Spleen (tissue), 11 donors: Measurements from ENCODE around the gene TRABD. TPM values are rescaled to one million over a fixed set of nuclear protein-coding genes. Genes with fewer than 3 reads are reported as not detected.

Source experiments
- DNase-seq: peaks from one replicate; pipeline ENCODE4 v3.0.0-alpha.2; 2020
- H3K27ac ChIP-seq, 8 donors: fragments of 200-600 bp; sonication (generic) in 7 of 8; 1 replicate in 4 of 8; 2 replicates in 4 of 8; pipeline versions ENCODE4 v1.5.0 to v1.8.0; 2016 to 2021; ENCODE audit warnings: inconsistent platforms in 4 of 8, mild to moderate bottlenecking in 4 of 8, moderate library complexity in 1 of 8
- H3K27me3 ChIP-seq, 7 donors: fragments of 200-600 bp; sonication (generic) in 6 of 7; replicated peaks in 1 of 7; 1 replicate in 4 of 7; 2 replicates in 3 of 7; pipeline versions ENCODE4 v1.5.0 to v1.8.0; 2016 to 2021; ENCODE audit warnings: inconsistent platforms in 3 of 7, mild to moderate bottlenecking in 1 of 7
- H3K36me3 ChIP-seq, 6 donors: fragments of 200-600 bp; sonication (generic) in 5 of 6; 1 replicate in 4 of 6; 2 replicates in 2 of 6; pipeline versions ENCODE4 v1.5.0 to v1.8.0; 2016 to 2021; ENCODE audit warnings: inconsistent platforms in 2 of 6
- H3K4me1 ChIP-seq, 6 donors: fragments of 200-600 bp; sonication (generic) in 5 of 6; 1 replicate in 3 of 6; 2 replicates in 3 of 6; pipeline versions ENCODE4 v1.5.0 to v1.8.0; 2016 to 2021; ENCODE audit warnings: inconsistent platforms in 3 of 6
- H3K4me3 ChIP-seq, 8 donors: fragments of 200-600 bp; sonication (generic) in 7 of 8; 1 replicate in 4 of 8; 2 replicates in 4 of 8; pipeline versions ENCODE4 v1.5.0 to v1.8.0; 2016 to 2021; ENCODE audit warnings: inconsistent platforms in 4 of 8, mild to moderate bottlenecking in 4 of 8, moderate library complexity in 2 of 8
- H3K9me3 ChIP-seq, 8 donors: fragments of 200-600 bp; sonication (generic) in 7 of 8; 1 replicate in 4 of 8; 2 replicates in 4 of 8; pipeline versions ENCODE4 v1.5.0 to v1.8.0; 2016 to 2021; ENCODE audit warnings: inconsistent platforms in 4 of 8
- POLR2A ChIP-seq, 3 donors: fragments of 450-650 bp; IDR thresholded peaks; one replicate each; pipeline ENCODE4 v1.5.1; 2017; ENCODE audit warnings: antibody characterized with exemption in 3 of 3, mild to moderate bottlenecking in 1 of 3
- POLR2AphosphoS5 ChIP-seq, 3 donors: sonication (generic); formaldehyde crosslinking; IDR thresholded peaks; one replicate each; pipeline ENCODE4 v1.5.1; 2017; ENCODE audit warnings: antibody characterized with exemption in 3 of 3
- WGBS, 5 donors: extraction: QIAGEN DNeasy Blood & Tissue Kit in 3 of 5; methylation state at CpG; one replicate each; pipeline versions ENCODE4 v1.1.5 to v1.1.7; 2013 to 2018; 5-methylcytosine and 5-hydroxymethylcytosine counted together
- intact Hi-C: fragments of 100-400 bp; cut with DNase I; formaldehyde crosslinking; loops from one replicate; pipeline ENCODE4 v1.15.0; 2023; ENCODE audit warnings: low total_unique reads
- polyA plus RNA-seq, 3 donors: library from polyadenylated mRNA; stranded (reverse); fragments of 200-250 nt; gene quantifications; one replicate each; pipeline ENCODE4 v1.2.1, GENCODE V29; 2013
- total RNA-seq, 7 donors: library from RNA; depleted of rRNA in 3 of 7; stranded (reverse); fragments of >200 nt in 3 of 7; fragmentation: NEBNext Ultra II Directional in 4 of 7; extraction: Animal tissue kit (Norgen Biotek cat#: 25700) in 4 of 7; gene quantifications; one replicate each; pipeline versions ENCODE4 v1.1.0 to v1.2.1, GENCODE V29; 2016 to 2021
- TF ChIP-seq, protein P1 (sequence below), 11 experiments: fragments of 200-600 bp in 7 of 11; fragments of 450-650 bp in 4 of 11; sonication (generic) in 4 of 11; IDR thresholded peaks in 8 of 11; conservative IDR thresholded peaks in 3 of 11; 1 replicate in 7 of 11; 2 replicates in 4 of 11; pipeline versions ENCODE4 v1.4.0 to v1.8.0; 2016 to 2021; ENCODE audit warnings: antibody characterized with exemption in 11 of 11, inconsistent platforms in 4 of 11, mild to moderate bottlenecking in 1 of 11
- donor health status: healthy with polysubstance abuse.
- donor health status: DM: no; HTN: no; CAD: no; lungs with moderate emphysema.
- donor health status: DM: no; HTN: no; CAD: no.
- donor health status: Bipolar disorder and iron deficiency.
- donor health status: healthy.
- donor health status: DM: no; HTN: no; CAD: no.
- donor health status: DM: yes; HTN: yes; CAD: no.

The TRABD gene
- total and polyA plus RNA-seq, 10 donors: 43.3 to 85.8 (median 60.0) TPM

DNA sequence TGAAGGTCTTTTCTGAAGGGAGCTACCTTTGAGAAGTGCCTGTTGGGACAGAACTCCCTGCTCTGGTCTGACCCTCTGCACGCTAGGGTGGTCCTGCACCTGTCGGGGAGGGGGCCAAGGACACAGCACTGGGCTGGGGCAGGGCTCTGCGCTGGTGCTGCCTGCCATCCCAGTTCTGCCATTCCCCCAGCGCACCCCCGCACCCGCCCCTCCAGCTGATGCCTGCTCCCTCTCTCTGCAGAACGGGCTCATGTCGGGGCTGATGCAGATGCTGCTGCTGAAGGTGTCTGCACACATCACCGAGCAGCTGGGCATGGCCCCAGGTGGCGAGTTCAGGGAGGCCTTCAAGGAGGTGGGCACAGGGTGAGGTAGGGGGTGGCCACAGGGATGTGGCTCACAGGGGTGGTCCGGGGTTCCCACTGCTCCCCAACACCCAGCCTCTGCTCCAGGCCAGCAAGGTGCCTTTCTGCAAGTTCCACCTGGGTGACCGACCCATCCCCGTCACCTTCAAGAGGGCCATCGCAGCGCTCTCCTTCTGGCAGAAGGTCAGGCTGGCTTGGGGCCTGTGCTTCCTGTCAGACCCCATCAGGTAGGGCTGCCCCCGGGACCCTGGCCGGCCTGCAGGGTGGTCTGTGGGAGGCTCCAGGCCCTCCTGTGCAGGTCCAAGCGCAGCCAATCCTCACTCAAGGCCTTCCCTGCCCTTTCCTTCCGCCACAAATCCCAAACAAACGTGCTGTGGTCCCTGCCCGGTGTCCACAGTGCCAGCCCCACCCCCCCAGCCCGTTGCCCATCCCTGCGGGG, 11.5 kb downstream of the TRABD start:
- H3K4me3 ChIP-seq: no peak overlapping the region
- H3K9me3 ChIP-seq: no peaks in the 10 kb centered on the region
- DNase-seq: no peak
- peaks cover 28 to 82% (median 54%) of the 10 kb centered on the region in 6 donors for H3K4me1 ChIP-seq
- no peak overlapping the region for H3K27ac ChIP-seq
- WGBS, 5 donors: 85 to 91% (median 87%) methylated on average over 19 to 23 of the region's 23 CpGs
- peaks cover 0 to 68% (median 49%) of the 10 kb centered on the region in 6 donors for H3K36me3 ChIP-seq
- peak in 2 of 3 donors; percentile 2 to 25 for TF ChIP-seq POLR2AphosphoS5 (IDR thresholded peaks at IDR 0.05)
- TF ChIP-seq, protein P1, sequence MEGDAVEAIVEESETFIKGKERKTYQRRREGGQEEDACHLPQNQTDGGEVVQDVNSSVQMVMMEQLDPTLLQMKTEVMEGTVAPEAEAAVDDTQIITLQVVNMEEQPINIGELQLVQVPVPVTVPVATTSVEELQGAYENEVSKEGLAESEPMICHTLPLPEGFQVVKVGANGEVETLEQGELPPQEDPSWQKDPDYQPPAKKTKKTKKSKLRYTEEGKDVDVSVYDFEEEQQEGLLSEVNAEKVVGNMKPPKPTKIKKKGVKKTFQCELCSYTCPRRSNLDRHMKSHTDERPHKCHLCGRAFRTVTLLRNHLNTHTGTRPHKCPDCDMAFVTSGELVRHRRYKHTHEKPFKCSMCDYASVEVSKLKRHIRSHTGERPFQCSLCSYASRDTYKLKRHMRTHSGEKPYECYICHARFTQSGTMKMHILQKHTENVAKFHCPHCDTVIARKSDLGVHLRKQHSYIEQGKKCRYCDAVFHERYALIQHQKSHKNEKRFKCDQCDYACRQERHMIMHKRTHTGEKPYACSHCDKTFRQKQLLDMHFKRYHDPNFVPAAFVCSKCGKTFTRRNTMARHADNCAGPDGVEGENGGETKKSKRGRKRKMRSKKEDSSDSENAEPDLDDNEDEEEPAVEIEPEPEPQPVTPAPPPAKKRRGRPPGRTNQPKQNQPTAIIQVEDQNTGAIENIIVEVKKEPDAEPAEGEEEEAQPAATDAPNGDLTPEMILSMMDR (IDR thresholded peaks at IDR 0.05 in 8 of 11, conservative IDR thresholded peaks at IDR 0.05 in 3 of 11): no peak
- no peaks in the 10 kb centered on the region for H3K27me3 ChIP-seq
- intact Hi-C loops: no loop called here

DNA sequence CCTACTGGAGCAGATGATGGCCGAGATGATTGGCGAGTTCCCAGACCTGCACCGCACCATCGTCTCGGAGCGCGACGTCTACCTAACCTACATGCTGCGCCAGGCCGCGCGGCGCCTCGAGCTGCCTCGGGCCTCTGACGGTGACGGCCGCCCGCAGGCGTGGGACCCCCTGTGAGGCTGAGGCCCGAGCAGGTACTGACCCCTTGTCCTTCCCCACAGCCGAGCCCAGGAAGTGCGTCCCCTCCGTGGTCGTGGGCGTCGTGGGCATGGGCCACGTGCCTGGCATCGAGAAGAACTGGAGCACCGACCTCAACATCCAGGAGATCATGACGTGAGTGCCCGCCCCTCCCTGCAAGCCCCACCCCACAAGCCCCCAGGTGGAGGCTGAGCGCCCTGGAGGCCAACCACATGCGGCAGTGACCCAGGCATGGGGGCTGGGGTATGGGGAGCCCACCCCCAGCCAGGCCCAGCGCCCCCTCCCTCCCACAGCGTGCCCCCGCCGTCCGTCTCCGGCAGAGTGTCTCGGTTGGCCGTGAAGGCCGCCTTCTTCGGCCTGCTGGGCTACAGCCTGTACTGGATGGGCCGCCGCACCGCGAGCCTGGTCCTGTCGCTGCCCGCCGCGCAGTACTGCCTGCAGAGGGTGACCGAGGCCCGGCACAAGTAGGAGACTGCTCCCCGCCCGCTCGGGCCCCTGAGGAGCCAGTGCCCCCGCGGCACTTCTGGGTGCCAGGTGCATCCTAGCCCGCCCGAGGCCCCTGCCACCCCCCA, 12.3 kb downstream of the TRABD start:
- peak; percentile 82 for DNase-seq
- no peak overlapping the region for H3K27ac ChIP-seq
- no peaks in the 10 kb centered on the region for H3K27me3 ChIP-seq
- H3K9me3 ChIP-seq: no peaks in the 10 kb centered on the region
- no peak overlapping the region for H3K4me3 ChIP-seq
- peaks cover 24 to 82% (median 52%) of the 10 kb centered on the region in 6 donors for H3K4me1 ChIP-seq
- TF ChIP-seq, protein P1 (IDR thresholded peaks at IDR 0.05 in 8 of 11, conservative IDR thresholded peaks at IDR 0.05 in 3 of 11): no peak
- peak in 2 of 3 donors; percentile 39 to 67 for TF ChIP-seq POLR2AphosphoS5 (IDR thresholded peaks at IDR 0.05)
- intact Hi-C loops: no loop called here
- 91 to 94% (median 92%) methylated on average over 52 to 61 of the region's 61 CpGs for WGBS, 5 donors
- peaks cover 0 to 68% (median 49%) of the 10 kb centered on the region in 6 donors for H3K36me3 ChIP-seq

DNA sequence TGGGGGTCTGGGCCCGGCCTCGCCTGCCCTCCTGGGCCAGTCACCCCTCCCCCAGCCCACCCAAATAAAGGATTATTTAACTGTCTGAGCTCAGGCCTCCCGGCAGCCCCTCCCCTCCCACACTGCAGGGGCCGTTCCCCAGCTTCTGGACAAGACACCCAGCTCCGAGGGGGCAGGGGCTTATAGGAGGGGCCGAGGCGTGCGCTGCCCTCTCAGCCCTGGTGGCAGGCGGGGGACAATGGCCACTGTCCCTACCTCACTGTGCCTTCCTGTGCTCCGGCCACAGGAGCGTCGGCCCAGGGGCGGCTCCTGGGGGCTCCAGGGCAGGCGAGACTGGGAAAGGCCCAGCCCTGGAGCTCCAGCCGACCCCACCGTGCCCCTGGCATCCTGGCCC, 12.9 kb downstream of the TRABD start:
- peaks cover 0 to 68% (median 45%) of the 10 kb centered on the region in 6 donors for H3K36me3 ChIP-seq
- DNase-seq: no peak
- WGBS, 5 donors: 89 to 96% (median 91%) methylated on average over 7 to 16 of the region's 16 CpGs
- intact Hi-C loops: no loop called here
- H3K4me1 ChIP-seq: peaks cover 18 to 82% (median 49%) of the 10 kb centered on the region in 6 donors
- H3K27me3 ChIP-seq: no peaks in the 10 kb centered on the region
- TF ChIP-seq POLR2AphosphoS5 (IDR thresholded peaks at IDR 0.05) (no peak), POLR2A (IDR thresholded peaks at IDR 0.05) (no peak)
- TF ChIP-seq, protein P1 (IDR thresholded peaks at IDR 0.05 in 8 of 11, conservative IDR thresholded peaks at IDR 0.05 in 3 of 11): no peak
- no peak overlapping the region for H3K4me3 ChIP-seq
- no peak overlapping the region for H3K27ac ChIP-seq
- no peaks in the 10 kb centered on the region for H3K9me3 ChIP-seq

DNA sequence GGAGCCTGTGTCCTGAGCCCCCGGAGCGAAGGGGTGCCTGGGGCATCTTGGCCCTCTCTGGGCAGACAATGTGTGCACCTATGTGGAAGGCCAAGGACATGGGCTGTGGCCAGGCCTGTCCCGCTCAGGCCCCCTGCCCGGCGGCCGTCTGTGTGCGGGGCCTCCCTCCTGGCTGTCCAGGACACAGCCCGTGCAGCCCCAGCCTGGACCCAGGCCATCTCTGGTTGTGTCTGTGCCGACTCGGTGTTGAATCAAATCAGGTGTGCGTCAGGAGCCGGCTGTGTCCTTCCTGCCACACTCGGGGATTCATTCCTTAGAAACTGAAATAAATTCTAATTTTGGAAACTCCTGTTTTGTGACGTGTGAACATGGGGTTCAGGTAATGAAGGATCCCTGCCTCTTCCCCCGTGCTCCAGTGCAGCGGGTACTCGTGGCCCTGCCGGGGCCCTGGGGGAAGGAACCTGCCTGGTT, 13.6 kb downstream of the TRABD start:
- H3K36me3 ChIP-seq: peaks cover 0 to 68% (median 38%) of the 10 kb centered on the region in 6 donors

More for the DNA sequence above, 13.6 kb downstream of the TRABD start:
- DNase-seq: no peak
- no peaks in the 10 kb centered on the region for H3K9me3 ChIP-seq
- peak overlapping the region in 3 of 8 donors; percentile 69 to 93 (median 78) for H3K4me3 ChIP-seq
- H3K4me1 ChIP-seq: peaks cover 17 to 82% (median 45%) of the 10 kb centered on the region in 6 donors
- TF ChIP-seq POLR2AphosphoS5 (IDR thresholded peaks at IDR 0.05): no peak
- TF ChIP-seq POLR2A (IDR thresholded peaks at IDR 0.05): no peak
- TF ChIP-seq, protein P1 (IDR thresholded peaks at IDR 0.05 in 8 of 11, conservative IDR thresholded peaks at IDR 0.05 in 3 of 11): no peak
- intact Hi-C loops: no loop called here
- peak overlapping the region in 3 of 8 donors; percentile 26 to 95 (median 94) for H3K27ac ChIP-seq
- no peaks in the 10 kb centered on the region for H3K27me3 ChIP-seq
- WGBS, 5 donors: 76 to 88% (median 86%) methylated on average over 12 to 18 of the region's 18 CpGs
